ENCODE measurements around the gene SLC13A5.
"Not testable (repeated sequence)": the region's sequence is repeated elsewhere in the genome, so short reads cannot be mapped to it uniquely, and the experiment has no call there.

Gene SLC13A5

GRCh38 chr17:6660101-6660500 is 53.1 kb downstream of the SLC13A5 start:
- no peak for DNase-seq (ENCODE audit: low read depth)
- H3K4me3 ChIP-seq (ENCODE audit: low read depth, low read length) = no peak overlapping the region
- TF ChIP-seq, protein P1, sequence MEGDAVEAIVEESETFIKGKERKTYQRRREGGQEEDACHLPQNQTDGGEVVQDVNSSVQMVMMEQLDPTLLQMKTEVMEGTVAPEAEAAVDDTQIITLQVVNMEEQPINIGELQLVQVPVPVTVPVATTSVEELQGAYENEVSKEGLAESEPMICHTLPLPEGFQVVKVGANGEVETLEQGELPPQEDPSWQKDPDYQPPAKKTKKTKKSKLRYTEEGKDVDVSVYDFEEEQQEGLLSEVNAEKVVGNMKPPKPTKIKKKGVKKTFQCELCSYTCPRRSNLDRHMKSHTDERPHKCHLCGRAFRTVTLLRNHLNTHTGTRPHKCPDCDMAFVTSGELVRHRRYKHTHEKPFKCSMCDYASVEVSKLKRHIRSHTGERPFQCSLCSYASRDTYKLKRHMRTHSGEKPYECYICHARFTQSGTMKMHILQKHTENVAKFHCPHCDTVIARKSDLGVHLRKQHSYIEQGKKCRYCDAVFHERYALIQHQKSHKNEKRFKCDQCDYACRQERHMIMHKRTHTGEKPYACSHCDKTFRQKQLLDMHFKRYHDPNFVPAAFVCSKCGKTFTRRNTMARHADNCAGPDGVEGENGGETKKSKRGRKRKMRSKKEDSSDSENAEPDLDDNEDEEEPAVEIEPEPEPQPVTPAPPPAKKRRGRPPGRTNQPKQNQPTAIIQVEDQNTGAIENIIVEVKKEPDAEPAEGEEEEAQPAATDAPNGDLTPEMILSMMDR (IDR thresholded peaks at IDR 0.05; ENCODE audit: insufficient read depth, low read depth, low read length, missing control alignments) = no peak

- H3K4me3 ChIP-seq (ENCODE audit: low read depth, low read length); DNase-seq (ENCODE audit: low read depth): not testable (repeated sequence)
Measured at GRCh38 chr17:6658411-6658810, 54.8 kb downstream of the SLC13A5 start.

DNA sequence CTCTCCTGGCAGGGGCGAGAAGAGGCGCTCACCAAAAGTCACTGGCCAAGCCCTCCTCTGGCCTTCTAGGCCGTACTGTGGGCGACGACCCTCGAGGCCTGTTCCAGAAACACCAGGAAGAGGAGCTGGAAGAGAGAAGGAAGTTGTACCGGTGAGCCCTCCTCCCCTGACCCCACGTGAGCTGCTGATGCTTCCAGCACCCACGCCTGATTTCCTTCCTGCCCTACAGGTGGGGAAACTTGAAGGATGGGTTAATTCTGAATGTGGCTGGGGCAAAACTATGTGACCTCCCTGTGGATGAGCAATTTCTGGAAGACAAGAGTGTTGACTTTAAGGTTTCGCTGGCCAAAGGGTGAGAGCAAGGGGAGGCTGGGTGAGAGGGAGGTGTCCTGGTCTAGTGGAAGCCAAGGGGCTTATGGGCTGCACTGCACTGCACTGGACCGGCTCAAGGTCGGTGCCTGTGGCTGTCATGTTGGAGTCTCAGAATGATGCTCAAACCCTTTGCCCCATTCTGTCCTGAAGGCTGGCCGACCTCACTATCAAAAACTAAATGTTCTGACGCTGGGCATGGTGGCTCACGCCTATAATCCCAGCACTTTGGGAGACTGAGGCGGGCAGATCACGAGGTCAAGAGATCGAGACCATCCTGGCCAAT is 55.4 kb downstream of the SLC13A5 start:
- TF ChIP-seq, protein P1 (IDR thresholded peaks at IDR 0.05; ENCODE audit: insufficient read depth, low read depth, low read length, missing control alignments) = no peak
- no peak for DNase-seq (ENCODE audit: low read depth)
- peak overlapping the region; percentile 59 for H3K4me3 ChIP-seq (ENCODE audit: low read depth, low read length)

DNA sequence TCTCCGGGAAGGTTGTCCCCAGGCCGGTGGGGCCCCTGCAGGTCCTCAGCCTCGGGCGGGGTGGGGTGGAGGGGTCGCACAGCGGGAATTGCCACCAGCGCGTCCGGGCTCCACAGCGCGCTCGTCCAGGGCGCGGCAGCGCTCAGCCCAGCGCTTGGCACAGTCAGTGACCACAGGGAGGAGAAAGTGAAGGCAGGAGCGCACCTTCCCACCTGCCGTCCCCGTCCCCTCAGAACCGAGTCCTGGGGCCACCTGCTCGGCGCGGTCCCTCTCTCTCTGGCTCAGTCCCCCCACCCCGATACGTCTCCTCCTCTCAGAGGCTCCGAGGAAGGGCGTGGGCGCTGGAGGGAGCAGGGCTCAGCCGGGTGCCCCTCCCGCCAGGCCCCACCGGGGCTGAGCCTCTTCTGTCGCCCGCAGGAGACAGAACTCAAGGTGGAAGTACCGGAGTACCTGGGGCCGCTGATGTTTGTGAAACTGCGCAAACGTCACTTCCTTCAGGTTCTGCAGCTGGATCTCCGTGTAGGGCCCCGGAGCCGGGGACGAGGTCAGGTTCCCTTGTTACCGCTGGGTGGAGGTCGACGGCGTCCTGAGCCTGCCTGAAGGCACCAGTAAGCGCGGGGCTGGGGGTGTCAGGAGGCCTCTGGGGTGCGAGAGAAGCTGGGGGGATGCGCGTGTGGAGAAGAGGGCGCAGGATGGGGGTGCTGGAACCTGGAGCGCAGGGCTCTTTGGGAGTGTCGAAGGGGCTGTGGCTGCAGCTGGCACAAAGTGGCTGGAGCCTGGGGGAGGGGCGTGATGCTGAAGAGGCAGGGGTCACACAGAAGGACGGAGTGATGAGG is 56.2 kb downstream of the SLC13A5 start:
- peak; percentile 73 for DNase-seq (ENCODE audit: low read depth)
- peak overlapping the region; percentile 59 for H3K4me3 ChIP-seq (ENCODE audit: low read depth, low read length)

DNA sequence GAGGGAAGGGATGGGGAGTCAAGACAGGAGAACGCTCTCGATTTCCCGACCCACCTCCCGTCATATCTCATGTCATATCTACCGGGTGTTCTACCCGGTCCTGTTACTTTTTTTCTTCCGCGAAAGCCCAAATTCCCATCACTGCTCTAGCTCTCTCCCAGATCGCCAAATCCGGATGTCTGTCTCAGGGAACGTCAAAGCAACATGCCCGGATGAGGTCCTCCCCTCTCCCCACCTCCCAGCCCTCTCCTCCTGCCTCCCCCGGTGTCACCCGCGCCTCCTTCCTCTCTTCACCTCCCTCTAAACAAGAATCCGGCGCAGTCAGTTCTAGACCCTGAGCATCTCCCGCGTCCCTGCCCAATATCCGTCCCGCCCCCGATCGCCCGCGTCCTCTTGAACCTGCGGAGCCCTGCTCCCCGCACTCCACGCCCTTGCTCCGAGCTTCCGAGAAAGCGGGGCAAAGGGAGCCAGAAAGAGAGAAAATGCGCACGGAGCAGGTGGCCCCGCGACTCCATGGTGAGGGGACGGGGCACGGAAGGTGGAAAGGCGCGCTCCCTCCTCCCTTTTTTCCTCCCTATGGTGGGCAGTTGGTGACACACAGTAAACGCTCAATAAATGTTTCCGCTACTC is 57.3 kb downstream of the SLC13A5 start:
- not testable (repeated sequence) for DNase-seq (ENCODE audit: low read depth); H3K4me3 ChIP-seq (ENCODE audit: low read depth, low read length)

- DNase-seq (ENCODE audit: low read depth) = no peak
- H3K4me3 ChIP-seq (ENCODE audit: low read depth, low read length) = no peak overlapping the region
Measured at GRCh38 chr17:6654841-6655731, 58.1 kb downstream of the SLC13A5 start.

GRCh38 chr17:6651919-6652452 is 61.2 kb downstream of the SLC13A5 start:
- H3K4me3 ChIP-seq (ENCODE audit: low read depth, low read length) = peak overlapping the region; percentile 99
- DNase-seq (ENCODE audit: low read depth) = peak; percentile 26
- TF ChIP-seq, protein P1 (IDR thresholded peaks at IDR 0.05; ENCODE audit: insufficient read depth, low read depth, low read length, missing control alignments) = no peak

More at GRCh38 chr17:6654841-6655731, 58.1 kb downstream of the SLC13A5 start:
- TF ChIP-seq, protein P1 (IDR thresholded peaks at IDR 0.05; ENCODE audit: insufficient read depth, low read depth, low read length, missing control alignments) = no peak
